ENCODE results near the gene MBD2. TPM values are rescaled to one million over a fixed set of nuclear protein-coding genes. Genes with fewer than 3 reads are reported as not detected.
"Not testable (repeated sequence)": the region's sequence is repeated elsewhere in the genome, so short reads cannot be mapped to it uniquely, and the experiment has no call there.

Gene MBD2
- total RNA-seq, 1 experiment from 2014 or later: 23.2 TPM

- peak overlapping the region; percentile 44 for H3K27ac Mint-ChIP-seq (ENCODE audit: unreplicated experiment)
These were observed 764 bp downstream of the MBD2 start for GRCh38 chr18:54223568-54224241.

GRCh38 chr18:54222922-54223567 is 1.4 kb downstream of the MBD2 start:
- Mint-ChIP-seq H3K9me3 (ENCODE audit: unreplicated experiment) (no peaks in the 10 kb centered on the region), H3K27ac (ENCODE audit: unreplicated experiment) (no peak overlapping the region), H3K27me3 (ENCODE audit: insufficient read depth, unreplicated experiment) (no peaks in the 10 kb centered on the region), H3K4me1 (ENCODE audit: low read depth, unreplicated experiment) (no peaks in the 10 kb centered on the region), H3K4me3 (ENCODE audit: unreplicated experiment) (peak overlapping the region; percentile 84), H3K36me3 (ENCODE audit: insufficient read depth, unreplicated experiment) (peaks cover 6% of the 10 kb centered on the region)
- Histone ChIP-seq H3K4me3 (ENCODE audit: low read depth, low read length) (peak overlapping the region; percentile 58), H3K27me3 (replicated peaks; ENCODE audit: control insufficient read depth, insufficient read depth, low read length) (no peaks in the 10 kb centered on the region), H3K36me3 (ENCODE audit: control insufficient read depth, insufficient read depth, low read length) (no peaks in the 10 kb centered on the region), H3K9me3 (no peaks in the 10 kb centered on the region), H3K4me1 (peaks cover 5% of the 10 kb centered on the region)
- TSS peak; percentile 32 for BruUV-seq (replicated peaks)
- peak in 1 of 2 experiments; percentile 4 for DNase-seq
- intact Hi-C loops (cut with micrococcal nuclease; ENCODE audit: unreplicated experiment): no loop called here
- POLR2A ChIA-PET: no interaction called here
- CTCF ChIA-PET: interaction anchor here (0.9 to 1.6 kb wide), 2 partner anchors 11 to 47 kb away, joined by 3 to 9 read pairs; partner anchors contain the start of gene POLI
- TF ChIP-seq CTCF (IDR thresholded peaks at IDR 0.05; ENCODE audit: insufficient read depth in 1 of 2, low read depth in 1 of 2, low read length in 1 of 2, severe bottlenecking in 1 of 2, unreplicated experiment in 1 of 2): no peak

More at GRCh38 chr18:54223568-54224241, 764 bp downstream of the MBD2 start:
- no peaks in the 10 kb centered on the region for H3K27me3 Mint-ChIP-seq (ENCODE audit: insufficient read depth, unreplicated experiment)
- H3K9me3 Mint-ChIP-seq (ENCODE audit: unreplicated experiment): no peaks in the 10 kb centered on the region
- H3K4me1 ChIP-seq: peaks cover 5% of the 10 kb centered on the region
- H3K4me1 Mint-ChIP-seq (ENCODE audit: low read depth, unreplicated experiment): peaks cover 1% of the 10 kb centered on the region
- DNase-seq: peak in 1 of 2 experiments; percentile 1
- no peak for TF ChIP-seq CTCF (IDR thresholded peaks at IDR 0.05; ENCODE audit: insufficient read depth in 1 of 2, low read depth in 1 of 2, low read length in 1 of 2, severe bottlenecking in 1 of 2, unreplicated experiment in 1 of 2)
- ChIA-PET POLR2A (no interaction called here), CTCF (interaction anchor here (0.9 to 1.6 kb wide), 2 partner anchors 12 to 46 kb away, joined by 3 to 9 read pairs; partner anchors contain the start of gene POLI)
- H3K36me3 ChIP-seq (ENCODE audit: control insufficient read depth, insufficient read depth, low read length): no peaks in the 10 kb centered on the region
- H3K27me3 ChIP-seq (replicated peaks; ENCODE audit: control insufficient read depth, insufficient read depth, low read length): no peaks in the 10 kb centered on the region
- peaks cover 6% of the 10 kb centered on the region for H3K36me3 Mint-ChIP-seq (ENCODE audit: insufficient read depth, unreplicated experiment)
- intact Hi-C loops (cut with micrococcal nuclease; ENCODE audit: unreplicated experiment): loop anchor here (1.0 kb wide), 2 partner anchors 31 to 46 kb away; partner anchors contain the start of gene POLI
- H3K4me3 ChIP-seq (ENCODE audit: low read depth, low read length): peak overlapping the region; percentile 58
- no TSS peak for BruUV-seq (replicated peaks)
- no peaks in the 10 kb centered on the region for H3K9me3 ChIP-seq
- peak overlapping the region; percentile 84 for H3K4me3 Mint-ChIP-seq (ENCODE audit: unreplicated experiment)

- H3K27me3 ChIP-seq (replicated peaks; ENCODE audit: control insufficient read depth, insufficient read depth, low read length): no peaks in the 10 kb centered on the region
- H3K36me3 ChIP-seq (ENCODE audit: control insufficient read depth, insufficient read depth, low read length): no peaks in the 10 kb centered on the region
- TF ChIP-seq CTCF (IDR thresholded peaks at IDR 0.05; ENCODE audit: insufficient read depth in 1 of 2, low read depth in 1 of 2, low read length in 1 of 2, severe bottlenecking in 1 of 2, unreplicated experiment in 1 of 2): no peak
- H3K27me3 Mint-ChIP-seq (ENCODE audit: insufficient read depth, unreplicated experiment): no peaks in the 10 kb centered on the region
- H3K27ac Mint-ChIP-seq (ENCODE audit: unreplicated experiment): no peak overlapping the region
- intact Hi-C loops (cut with micrococcal nuclease; ENCODE audit: unreplicated experiment): no loop called here
- no peaks in the 10 kb centered on the region for H3K9me3 ChIP-seq
- peaks cover 6% of the 10 kb centered on the region for H3K36me3 Mint-ChIP-seq (ENCODE audit: insufficient read depth, unreplicated experiment)
- ChIA-PET POLR2A (no interaction called here), CTCF (no interaction called here)
- H3K4me3 Mint-ChIP-seq (ENCODE audit: unreplicated experiment): no peak overlapping the region
- no peaks in the 10 kb centered on the region for H3K4me1 Mint-ChIP-seq (ENCODE audit: low read depth, unreplicated experiment)
- no TSS peak for BruUV-seq (replicated peaks)
- no peak overlapping the region for H3K4me3 ChIP-seq (ENCODE audit: low read depth, low read length)
- DNase-seq: no peak
- no peaks in the 10 kb centered on the region for H3K9me3 Mint-ChIP-seq (ENCODE audit: unreplicated experiment)
- H3K4me1 ChIP-seq: peaks cover 5% of the 10 kb centered on the region
These were observed 4.1 kb downstream of the MBD2 start for GRCh38 chr18:54220406-54220805.

GRCh38 chr18:54218803-54219202 is 5.7 kb downstream of the MBD2 start:
- H3K27me3 ChIP-seq (replicated peaks; ENCODE audit: control insufficient read depth, insufficient read depth, low read length); POLR2A ChIA-PET; H3K4me1 Mint-ChIP-seq (ENCODE audit: low read depth, unreplicated experiment); H3K27me3 Mint-ChIP-seq (ENCODE audit: insufficient read depth, unreplicated experiment); H3K9me3 ChIP-seq; H3K36me3 Mint-ChIP-seq (ENCODE audit: insufficient read depth, unreplicated experiment); H3K9me3 Mint-ChIP-seq (ENCODE audit: unreplicated experiment); H3K4me1 ChIP-seq; BruUV-seq (replicated peaks); H3K36me3 ChIP-seq (ENCODE audit: control insufficient read depth, insufficient read depth, low read length); H3K27ac Mint-ChIP-seq (ENCODE audit: unreplicated experiment); intact Hi-C loops (cut with micrococcal nuclease; ENCODE audit: unreplicated experiment); DNase-seq; H3K4me3 Mint-ChIP-seq (ENCODE audit: unreplicated experiment); CTCF ChIA-PET; H3K4me3 ChIP-seq (ENCODE audit: low read depth, low read length): not testable (repeated sequence)

Data from Caco-2 (cell line).